Mesothelial cell of epicardium (in vitro differentiated cells): ENCODE data around the gene LRP3. TPM values are rescaled to one million over a fixed set of nuclear protein-coding genes. Genes with fewer than 3 reads are reported as not detected.

Experiments used
- DNase-seq, 2 experiments: peaks; one replicate each; pipeline ENCODE4 v3.0.0; 2021; ENCODE audit warnings: low spot score in 2 of 2; ENCODE audit not compliant: unreplicated experiment in 2 of 2
- H3K27ac Mint-ChIP-seq: 2 replicates; pipeline ENCODE4 v1.8.0; 2021; ENCODE audit warnings: mixed read lengths
- H3K27me3 Mint-ChIP-seq: 2 replicates; pipeline ENCODE4 v1.8.0; 2021; ENCODE audit warnings: low read depth, mixed read lengths
- H3K36me3 Mint-ChIP-seq: 2 replicates; pipeline ENCODE4 v1.8.0; 2021; ENCODE audit warnings: mixed read lengths
- H3K4me1 Mint-ChIP-seq: 2 replicates; pipeline ENCODE4 v1.8.0; 2021; ENCODE audit warnings: mixed read lengths
- H3K4me3 Mint-ChIP-seq: 2 replicates; pipeline ENCODE4 v1.8.0; 2021; ENCODE audit warnings: mild to moderate bottlenecking, moderate library complexity, mixed read lengths
- H3K9me3 Mint-ChIP-seq: 2 replicates; pipeline ENCODE4 v1.8.0; 2021; ENCODE audit warnings: mixed read lengths
- total RNA-seq: library from RNA; stranded (reverse); gene quantifications from 3 replicates; pipeline ENCODE4 v1.2.1, GENCODE V29; 2021
- TF ChIP-seq, protein P1 (sequence below): fragments of 200-600 bp; sonication (generic); IDR thresholded peaks from one replicate; pipeline ENCODE4 v1.5.0; 2021; ENCODE audit warnings: antibody characterized with exemption; ENCODE audit not compliant: unreplicated experiment

The LRP3 gene
- total RNA-seq, 1 donor from 2014 or later: 34.1 TPM

DNA sequence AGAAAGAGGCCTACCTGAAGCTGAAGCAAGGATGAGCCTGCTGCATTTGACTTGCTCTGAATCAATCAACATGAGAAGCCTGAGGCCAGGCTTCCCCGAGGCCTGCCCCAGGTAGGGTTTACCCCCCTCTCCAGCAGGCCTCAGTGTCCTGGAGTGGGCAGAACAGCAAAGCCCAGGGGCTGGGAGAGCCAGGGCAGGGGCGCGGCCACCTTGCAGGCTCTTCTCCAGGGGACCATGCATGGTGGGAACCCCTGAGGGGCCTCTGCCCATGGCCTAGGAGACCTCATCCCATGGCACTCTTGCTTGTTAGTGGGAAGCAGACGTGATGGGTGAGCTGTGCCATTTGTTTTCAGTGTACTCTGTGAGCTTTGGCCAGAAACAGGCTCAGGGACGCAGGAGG, 19.9 kb upstream of the LRP3 start:
- Mint-ChIP-seq H3K36me3 (peaks cover 4% of the 10 kb centered on the region), H3K4me1 (peaks cover 26% of the 10 kb centered on the region), H3K27me3 (peaks cover 3% of the 10 kb centered on the region), H3K27ac (no peak overlapping the region), H3K9me3 (peaks cover 2% of the 10 kb centered on the region), H3K4me3 (no peak overlapping the region)
- no peak for DNase-seq
- TF ChIP-seq, protein P1, sequence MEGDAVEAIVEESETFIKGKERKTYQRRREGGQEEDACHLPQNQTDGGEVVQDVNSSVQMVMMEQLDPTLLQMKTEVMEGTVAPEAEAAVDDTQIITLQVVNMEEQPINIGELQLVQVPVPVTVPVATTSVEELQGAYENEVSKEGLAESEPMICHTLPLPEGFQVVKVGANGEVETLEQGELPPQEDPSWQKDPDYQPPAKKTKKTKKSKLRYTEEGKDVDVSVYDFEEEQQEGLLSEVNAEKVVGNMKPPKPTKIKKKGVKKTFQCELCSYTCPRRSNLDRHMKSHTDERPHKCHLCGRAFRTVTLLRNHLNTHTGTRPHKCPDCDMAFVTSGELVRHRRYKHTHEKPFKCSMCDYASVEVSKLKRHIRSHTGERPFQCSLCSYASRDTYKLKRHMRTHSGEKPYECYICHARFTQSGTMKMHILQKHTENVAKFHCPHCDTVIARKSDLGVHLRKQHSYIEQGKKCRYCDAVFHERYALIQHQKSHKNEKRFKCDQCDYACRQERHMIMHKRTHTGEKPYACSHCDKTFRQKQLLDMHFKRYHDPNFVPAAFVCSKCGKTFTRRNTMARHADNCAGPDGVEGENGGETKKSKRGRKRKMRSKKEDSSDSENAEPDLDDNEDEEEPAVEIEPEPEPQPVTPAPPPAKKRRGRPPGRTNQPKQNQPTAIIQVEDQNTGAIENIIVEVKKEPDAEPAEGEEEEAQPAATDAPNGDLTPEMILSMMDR: no peak

DNA sequence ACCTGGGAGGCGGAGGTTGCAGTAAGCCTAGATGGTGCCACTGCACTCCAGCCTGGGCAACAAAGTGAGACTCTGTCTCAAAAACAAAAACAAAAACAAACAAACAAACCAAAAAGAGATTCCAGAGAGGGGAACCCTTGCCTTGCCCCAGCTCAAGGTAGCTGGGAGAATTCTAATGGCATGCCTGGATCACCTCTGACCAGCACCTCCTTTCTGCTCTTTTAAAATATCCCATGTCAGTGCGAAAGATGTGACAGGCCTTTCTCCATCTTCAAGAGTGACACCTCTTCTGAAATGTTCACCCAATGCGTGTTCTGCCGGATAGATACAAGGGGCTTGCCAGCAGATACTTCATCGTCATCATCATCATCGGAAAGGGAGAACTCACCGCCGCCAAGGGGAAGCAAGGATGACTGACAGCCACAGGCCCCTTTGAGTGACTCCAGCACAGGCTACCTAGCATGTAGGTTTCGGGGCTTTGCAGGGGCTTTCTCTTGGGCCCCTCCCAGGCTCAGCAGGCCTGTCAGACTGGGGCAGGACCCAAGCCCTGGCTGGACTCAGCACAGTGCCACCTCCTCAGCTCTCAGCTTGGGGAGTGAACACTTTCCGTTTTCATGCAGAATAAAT, 18.9 kb upstream of the LRP3 start:
- H3K4me1 Mint-ChIP-seq: peaks cover 28% of the 10 kb centered on the region
- TF ChIP-seq, protein P1: no peak

DNA sequence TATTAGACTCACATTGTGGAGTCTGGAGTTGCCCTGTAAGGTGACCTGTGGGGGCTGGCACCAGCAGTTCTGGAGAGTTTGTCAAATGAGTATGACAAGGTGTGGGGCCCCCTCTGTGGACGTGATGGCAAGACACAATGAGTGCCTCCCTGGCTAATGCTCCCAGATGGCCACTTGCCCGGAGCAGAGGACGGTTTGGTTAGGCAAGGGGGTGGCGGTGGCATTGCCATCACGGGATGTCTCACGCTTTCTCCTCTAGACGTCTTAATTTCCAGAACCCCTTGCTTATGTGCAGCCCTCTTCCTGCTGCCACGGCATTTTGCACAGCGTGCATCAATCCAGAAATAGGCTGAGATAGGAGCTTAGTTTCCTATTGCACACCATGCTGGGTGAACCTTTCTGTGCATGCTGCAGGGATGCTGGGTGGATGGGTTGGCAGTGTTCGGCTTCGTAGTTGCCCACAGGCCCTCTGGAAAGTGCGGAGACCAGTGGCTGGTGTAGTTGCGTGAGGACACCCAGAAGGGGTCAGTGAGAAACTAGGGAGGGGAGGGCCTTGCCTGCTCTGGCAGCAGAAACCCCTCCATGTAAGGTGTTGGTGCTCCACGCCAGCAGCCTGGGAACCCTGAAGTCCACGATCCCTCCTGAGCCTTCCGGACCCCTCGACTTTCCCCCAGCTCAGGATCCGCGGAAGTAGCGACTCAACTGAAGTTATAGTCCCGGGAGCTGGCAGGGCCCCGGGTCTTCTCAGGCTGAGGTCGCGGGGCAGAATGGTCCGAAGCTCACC, 18.1 kb upstream of the LRP3 start:
- H3K9me3 Mint-ChIP-seq: no peaks in the 10 kb centered on the region
- peaks cover 28% of the 10 kb centered on the region for H3K4me1 Mint-ChIP-seq
- peak overlapping the region; percentile 96 for H3K4me3 Mint-ChIP-seq
- peak overlapping the region; percentile 95 for H3K27ac Mint-ChIP-seq
- peaks cover 3% of the 10 kb centered on the region for H3K27me3 Mint-ChIP-seq
- H3K36me3 Mint-ChIP-seq: peaks cover 2% of the 10 kb centered on the region
- TF ChIP-seq, protein P1: no peak
- no peak for DNase-seq

More for the DNA sequence above, 18.9 kb upstream of the LRP3 start:
- H3K27ac Mint-ChIP-seq: peak overlapping the region; percentile 30
- H3K36me3 Mint-ChIP-seq: peaks cover 2% of the 10 kb centered on the region
- H3K4me3 Mint-ChIP-seq: peak overlapping the region; percentile 96
- no peak for DNase-seq
- H3K9me3 Mint-ChIP-seq: no peaks in the 10 kb centered on the region
- peaks cover 3% of the 10 kb centered on the region for H3K27me3 Mint-ChIP-seq

DNA sequence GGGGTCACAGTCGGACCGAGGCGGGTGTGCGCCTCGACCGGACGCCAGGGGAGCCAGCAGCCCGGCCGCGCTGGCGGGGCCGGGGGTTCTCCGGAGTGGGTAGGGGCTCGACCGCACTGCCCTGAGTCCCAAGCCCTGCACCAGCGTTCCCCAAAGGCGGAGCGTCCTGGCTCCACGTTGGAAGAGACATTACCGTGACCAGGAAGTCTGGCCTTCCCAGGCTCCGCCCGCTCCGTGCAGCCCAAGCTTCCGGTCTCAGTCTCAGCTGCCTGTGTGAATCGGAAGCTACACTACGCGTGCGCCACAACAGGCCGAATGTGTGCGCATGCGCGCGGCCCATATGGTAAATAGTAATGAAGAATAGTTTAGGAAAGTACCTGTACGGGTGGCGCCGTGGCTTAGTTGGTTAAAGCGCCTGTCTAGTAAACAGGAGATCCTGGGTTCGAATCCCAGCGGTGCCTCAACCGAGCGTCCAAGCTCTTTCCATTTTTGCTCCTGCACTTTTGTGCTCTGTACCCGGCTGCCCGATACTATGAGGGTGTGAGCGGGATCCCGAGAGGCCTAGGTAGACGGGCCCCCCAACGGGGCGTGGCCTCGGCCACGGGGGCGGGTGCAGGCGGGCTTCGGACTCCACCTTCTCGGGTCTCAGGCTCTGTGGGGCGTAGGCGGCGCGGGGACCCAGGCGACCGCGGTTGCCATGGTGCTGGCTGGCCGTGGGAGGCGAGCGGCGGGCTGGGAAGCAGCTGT, 17.3 kb upstream of the LRP3 start:
- Mint-ChIP-seq H3K27me3 (peaks cover 3% of the 10 kb centered on the region), H3K27ac (peak overlapping the region; percentile 95), H3K4me3 (peak overlapping the region; percentile 96), H3K36me3 (peaks cover 2% of the 10 kb centered on the region), H3K9me3 (no peaks in the 10 kb centered on the region), H3K4me1 (peaks cover 26% of the 10 kb centered on the region)
- TF ChIP-seq, protein P1: no peak
- peak; percentile 92 to 100 for DNase-seq

DNA sequence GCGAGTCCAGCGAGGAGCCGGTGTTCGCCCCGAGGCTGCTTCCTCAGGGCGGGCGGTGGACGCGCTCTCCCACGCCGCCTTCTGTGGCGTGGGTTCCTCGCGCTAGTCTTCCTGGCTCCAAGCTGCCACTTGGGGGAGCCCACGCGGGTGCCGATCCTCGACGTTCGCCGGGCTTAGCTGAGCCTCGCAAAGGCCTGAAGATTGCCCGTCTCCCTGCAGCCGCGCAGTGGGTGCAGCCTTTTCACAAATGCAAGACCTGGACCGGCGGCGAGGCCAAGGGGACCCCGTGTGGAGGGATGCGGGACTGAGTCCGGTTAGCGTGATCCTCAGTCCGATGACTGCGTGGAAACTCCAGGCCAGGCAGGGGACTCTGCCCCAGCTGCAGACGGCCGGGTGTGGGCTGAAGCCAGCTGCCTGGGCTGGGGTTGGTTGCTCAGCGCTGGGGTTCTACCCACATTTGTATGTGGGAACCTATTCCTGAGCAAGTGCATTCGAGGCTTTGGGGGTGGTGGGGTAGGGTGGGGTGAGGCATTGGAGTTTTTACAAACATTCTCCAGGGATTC, 16.6 kb upstream of the LRP3 start:
- Mint-ChIP-seq H3K4me1 (peaks cover 25% of the 10 kb centered on the region), H3K27ac (peak overlapping the region; percentile 95), H3K27me3 (peaks cover 3% of the 10 kb centered on the region), H3K9me3 (no peaks in the 10 kb centered on the region), H3K36me3 (peaks cover under 1% of the 10 kb centered on the region), H3K4me3 (peak overlapping the region; percentile 96)
- peak in 1 of 2 experiments; percentile 79 for DNase-seq
- TF ChIP-seq, protein P1: peak; percentile 49
